Measurements from ENCODE around the gene TLE5.
"Not testable (repeated sequence)": the region's sequence is repeated elsewhere in the genome, so short reads cannot be mapped to it uniquely, and the experiment has no call there.

TLE5 gene

DNA sequence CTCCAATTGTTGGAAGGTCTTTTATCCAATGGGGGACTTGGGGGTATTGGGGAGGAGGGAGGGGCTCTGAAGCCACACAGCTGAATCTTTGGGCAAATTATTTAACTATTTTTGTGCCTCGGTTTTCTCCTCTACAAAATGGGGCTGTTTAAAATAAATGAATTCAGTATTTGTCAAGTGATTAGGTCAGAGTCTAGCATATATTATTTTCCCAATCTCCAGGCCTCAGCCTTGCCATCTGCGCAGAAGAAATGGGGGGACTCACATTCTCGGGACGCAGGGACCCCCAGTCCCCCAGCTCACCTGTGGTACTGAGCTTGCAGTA is 1.5 kb downstream of the TLE5 start:
- no peak for DNase-seq

DNA sequence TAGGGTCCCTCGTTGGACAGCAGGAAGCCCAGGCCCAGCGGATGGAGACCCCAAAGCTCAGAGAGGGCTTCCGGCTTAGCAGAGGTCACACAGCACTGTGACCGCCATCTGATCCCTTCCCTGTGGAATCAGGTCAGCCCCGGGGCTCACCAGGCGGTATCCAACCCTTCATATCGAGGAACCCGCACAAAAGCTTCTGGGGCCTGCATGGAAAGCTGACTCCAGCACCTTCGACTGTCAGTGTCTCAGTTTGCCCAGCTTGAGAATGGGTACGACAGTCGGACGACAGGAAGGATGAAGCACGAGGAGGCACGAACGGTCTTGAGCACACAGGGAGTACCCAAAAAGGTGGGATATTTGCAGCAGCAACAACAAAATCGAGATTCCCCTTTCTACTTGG is 2.6 kb downstream of the TLE5 start:
- no peak for DNase-seq

DNA sequence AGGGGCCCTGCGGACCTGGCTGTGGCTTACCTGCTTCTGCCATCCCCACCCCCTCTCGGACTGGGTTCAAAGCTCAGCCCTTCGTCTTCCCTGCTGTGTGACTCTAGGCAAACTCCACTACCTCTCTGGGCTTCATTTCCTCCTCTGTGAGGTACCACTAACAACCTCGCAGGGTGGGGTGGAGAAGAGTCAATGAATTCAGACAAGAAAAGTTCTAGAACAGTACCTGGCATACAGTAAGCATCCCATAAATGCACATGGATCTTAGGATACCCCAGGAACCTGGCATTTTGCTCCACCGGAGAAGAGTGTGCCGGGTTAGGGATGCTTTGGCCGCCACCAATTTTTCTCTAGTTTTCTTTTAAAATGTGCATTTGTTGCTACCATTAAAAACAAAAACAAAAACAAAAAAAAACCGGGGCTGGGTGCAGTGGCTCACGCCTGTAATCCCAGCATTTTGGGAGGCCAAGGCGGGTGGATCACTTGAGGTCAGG is 3.4 kb downstream of the TLE5 start:
- no peak for DNase-seq

DNA sequence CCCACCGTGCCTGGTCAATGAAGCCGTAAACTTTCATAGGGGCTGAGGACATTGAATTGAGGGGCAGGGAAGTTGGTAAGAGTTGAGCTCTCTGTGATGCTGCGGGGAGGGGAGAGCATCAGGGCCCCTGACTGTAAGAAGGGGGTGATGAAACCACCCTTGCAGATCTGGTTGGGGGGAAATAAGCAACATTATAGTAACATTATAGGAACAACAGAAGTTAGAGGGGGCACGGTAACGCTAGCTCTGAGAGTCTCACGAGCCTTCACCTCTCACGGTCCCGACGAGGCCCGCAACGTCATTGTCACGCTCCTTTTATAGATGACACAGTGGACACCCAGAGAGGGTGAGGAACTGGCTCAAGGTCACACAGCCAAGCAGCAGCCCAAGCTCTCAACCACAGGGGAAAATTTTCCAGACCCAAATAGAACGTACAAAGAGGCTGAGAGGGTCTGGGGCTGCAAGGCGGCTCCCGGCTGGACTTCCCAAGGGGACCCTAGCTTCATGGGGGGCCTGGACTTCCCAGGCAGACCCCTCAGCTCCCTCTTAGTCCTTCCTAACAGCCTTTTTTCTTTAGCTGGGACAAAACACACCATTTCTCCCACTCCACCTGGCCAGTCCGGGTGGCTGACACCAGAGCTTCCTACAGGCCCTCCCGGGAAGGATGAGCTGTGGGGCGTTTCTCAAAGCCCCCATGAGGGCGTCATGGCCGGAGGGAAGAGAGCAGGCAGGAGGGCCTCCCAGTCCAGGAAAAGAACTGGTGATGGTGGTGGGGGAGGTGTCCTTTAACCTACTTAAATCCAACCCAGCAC is 4.1 kb downstream of the TLE5 start:
- no peak for DNase-seq

DNA sequence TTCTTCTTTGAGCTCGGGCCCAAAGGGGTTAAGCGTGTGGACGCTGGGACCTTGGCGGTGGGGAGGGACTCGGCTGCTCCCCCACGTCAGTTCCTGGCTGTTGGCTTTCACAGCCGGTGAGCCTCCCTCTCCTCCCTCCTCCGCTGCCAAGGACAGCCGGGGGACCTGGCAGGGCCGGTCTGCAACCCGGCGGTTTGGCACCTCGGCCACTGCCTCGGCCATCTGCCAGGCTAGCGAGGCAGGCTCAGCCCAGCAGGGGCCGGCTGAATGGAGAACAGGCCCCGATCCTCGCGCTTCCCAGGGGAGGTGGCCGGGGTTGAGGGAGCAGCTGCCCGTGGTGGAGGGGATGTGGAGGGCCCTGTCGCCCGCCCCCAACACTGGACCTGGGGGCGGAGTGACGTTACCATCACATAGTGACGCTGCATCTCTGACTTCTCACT is 5.0 kb downstream of the TLE5 start:
- no peak for DNase-seq

DNA sequence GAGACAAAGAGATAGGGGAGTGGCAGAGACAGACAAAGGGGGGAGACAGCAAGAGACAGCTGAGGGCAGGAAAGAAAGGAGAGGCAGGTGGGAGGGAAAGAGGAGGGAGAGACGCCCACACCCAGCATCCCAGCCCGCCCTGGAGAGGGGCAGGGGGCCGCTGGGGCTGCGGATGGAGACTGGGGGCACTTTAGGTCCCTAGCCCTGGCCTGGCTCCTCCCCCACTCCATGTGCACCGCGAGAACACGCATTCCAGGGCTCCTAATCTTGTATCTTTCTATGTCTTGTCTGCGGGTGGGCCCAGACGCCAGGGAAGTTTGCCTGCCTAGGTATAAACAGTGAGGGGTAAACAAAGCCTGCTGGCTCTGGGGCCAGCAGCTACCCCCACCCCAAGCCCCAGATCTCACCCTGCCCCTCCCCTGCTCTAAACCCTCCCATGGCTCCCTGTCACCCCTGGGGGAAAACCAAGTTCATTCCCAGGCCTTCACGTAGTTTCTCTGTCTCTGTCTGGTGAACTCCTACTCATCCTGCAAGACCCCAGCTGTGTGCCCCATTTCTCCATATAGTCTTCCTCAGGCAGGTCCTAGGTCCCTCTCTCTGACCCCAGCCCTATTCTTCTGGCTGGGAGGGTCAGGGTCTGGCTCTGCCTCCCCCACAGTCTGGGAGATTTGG is 5.7 kb downstream of the TLE5 start:
- DNase-seq, result no peak

DNA sequence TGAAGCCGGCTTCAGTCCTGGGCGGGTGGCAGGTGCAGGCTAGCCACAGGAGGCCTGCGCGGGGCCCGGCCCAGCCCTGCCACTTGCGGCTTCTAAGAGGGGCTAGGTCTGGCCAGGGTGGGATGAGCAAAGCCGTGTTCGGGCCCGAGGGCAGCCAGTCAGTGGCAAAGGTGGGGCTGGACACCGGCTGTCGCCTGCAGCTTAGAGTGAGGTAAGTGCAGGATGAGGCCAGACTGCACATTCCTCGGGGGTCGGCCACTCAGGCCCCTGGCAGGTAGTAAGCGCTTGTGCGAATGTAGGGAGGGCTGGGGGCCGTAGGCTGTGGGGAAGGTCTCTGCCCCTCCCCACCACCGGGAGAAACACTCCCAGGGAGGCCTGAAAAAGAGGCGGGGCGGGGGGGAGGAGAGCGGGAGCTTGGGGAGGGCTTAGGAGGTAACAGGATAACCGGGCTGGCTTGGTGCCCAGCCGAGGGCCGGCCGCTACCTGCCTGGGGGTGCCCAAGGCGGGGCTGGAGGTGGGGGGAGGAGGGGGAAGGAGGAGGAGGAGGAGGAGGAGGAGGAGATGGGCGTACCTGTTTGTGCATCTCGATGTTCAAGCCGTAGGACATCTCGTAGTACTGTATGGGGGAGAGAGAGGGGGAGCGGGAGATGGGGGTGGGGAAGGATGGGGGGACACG is 6.4 kb downstream of the TLE5 start:
- DNase-seq, result no peak

DNA sequence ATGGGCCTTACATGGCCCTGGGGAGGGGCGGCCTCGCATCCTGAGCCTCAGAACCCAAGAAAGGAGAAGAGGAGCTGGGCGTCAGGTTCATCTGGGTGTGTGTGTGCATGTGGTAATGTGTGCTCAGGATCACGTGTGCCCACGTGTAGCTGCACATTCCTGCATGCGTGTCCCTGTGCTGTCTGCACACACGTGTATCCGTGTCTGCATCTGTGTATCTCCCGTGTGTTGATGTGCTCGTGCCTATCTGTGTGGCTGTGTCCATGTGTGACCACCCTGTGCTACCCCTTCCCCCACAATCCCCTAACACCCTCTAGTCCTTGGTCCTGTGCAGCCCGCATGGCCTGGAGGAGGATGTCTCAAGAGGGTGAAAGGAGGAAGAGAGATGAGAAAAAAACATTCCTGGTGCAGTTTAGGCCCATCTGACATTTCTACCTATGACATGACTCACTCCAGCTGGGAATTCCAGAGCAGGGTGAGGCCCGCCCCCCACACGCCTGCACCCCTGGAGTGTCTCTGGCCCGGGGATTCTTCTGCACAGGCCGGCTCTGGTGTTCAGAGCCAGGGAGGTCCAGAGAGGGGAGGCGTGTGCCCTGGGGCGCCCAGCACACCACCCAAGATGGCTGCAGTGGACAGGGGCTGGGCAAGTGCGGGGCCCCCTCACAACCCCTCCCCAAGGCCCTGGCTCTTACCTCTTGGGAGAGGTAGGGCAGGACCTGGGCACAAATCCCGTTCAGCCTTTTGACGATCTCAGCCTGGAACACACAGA is 7.1 kb downstream of the TLE5 start:
- no peak for DNase-seq

DNA sequence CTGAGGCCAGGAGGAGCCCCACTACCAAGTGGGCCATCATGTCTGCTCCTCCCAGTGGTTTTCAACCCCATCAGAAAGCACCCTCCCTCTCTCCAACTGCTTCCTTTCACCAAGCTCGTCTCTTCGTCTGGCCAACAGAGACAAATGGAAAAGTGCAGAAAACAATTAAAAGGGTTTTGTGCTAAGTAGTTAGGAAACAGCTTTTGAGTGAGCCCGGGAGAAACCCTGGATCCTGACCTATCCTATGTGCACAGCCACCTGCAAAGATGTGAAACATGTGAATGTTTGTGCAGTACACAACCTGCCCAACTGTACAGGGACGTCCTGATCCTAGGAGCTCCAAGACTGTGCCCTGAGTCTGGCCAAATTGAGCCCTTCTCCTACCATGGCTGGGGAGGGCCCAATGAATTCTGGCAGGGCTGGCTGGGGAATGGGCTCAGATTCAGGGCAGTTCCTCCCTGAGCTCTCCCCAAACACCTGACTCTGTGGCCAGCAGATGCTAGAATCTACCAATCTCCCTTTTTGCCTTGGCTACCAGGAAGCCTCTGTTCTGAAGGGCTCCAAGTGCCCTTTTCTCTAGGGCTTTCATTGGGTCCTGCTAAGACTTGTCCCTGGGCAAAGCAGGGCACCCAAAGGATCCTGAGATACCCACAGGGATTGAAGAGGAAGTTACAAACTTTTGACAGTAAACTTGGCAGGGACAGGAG is 7.9 kb downstream of the TLE5 start:
- DNase-seq, result no peak

DNA sequence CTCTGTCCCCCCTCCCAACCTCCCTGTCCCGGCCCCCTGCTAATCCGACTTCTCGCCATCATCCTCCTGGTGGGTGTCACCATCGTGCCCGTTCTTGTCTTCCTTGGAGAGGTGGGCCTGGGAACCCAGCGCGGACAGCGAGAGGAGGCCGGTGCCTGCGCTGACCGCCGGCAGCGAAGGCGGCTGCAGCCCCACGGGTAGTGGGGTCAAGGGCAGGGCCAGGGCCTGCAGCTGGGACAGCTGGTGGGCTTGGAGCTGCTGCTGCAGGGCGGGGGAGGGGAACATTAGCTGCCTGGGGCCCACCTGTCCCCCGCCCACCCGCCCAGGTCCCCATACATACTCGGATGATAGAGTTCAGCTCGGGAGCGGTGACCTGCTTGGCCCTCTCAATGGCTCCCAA is 8.5 kb downstream of the TLE5 start:
- no peak for DNase-seq

DNA sequence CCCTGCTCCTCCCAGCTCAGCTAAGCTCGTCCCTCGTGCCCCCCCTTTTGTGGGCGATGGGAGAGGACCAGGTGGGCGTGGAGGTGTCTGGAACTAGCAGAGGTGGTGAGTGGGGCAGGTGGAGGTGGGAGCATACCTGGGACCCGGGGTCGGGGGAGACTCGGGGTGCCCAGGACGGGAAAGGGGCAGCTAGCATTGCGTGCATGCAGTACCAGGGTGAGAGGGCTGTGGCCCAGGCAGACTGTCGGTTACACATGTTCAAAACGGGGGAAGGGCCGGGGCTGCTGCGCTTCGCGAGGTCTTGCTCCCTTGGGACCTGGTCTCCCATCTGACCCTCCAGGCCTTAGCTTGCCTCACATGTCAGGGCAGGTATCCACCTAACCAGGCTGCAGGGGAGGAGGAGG is 9.1 kb downstream of the TLE5 start:
- no peak for DNase-seq

DNA sequence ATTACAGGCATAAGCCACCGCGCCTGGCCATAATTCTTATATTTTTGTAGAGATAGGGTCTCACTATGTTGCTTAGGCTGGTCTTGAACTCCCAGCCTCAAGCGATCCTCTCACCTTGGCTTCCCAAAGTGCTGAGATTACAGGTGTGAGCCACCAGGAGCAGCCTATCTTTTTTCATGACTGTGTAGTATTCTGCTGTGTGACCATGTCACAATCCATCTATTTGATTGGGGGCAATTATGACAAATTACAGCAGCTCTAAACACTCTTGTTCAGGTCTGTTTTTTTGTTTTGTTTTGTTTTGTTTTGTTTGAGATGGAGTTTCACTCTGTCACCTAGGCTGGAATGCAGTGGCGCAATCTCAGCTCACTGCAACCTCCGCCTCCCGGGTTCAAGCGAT is 12.3 kb downstream of the TLE5 start:
- not testable (repeated sequence) for DNase-seq

DNA sequence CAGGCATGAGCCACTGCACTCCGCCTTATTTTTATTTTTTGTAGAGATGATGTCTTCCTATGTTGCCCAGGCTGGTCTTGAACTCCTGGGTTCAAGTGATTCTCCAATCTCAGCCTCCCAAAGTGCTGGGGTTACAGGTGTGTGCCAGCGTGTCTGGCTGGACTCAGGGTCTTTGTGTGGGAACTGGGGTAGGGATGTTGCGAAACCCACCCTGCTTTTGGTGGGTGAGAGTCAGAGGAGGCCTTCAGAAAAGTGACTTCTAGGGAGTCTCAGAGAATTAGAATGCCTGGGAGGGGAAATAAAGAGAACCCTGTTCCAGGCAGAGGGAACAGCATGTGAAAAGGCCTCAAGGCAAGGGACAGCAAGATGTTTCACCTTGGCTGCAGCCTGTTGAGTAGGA is 13.2 kb downstream of the TLE5 start:
- no peak for DNase-seq

DNA sequence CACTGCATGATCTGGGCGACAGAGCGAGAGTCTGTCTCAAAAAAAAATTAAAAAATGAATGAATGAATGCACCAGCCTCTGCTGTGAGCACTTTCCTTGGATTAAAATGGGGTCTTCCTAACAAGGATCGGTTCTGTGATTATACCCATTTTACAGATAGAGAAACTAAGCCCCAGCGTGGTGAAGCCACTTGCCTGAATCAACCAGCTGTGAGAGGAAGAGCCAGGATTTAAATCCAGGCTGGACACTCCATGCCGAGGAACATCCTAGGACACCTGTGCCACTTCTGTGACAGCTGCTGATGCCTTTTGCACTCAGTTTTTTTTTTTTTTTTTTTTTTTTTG is 14.1 kb downstream of the TLE5 start:
- DNase-seq, result no peak

DNA sequence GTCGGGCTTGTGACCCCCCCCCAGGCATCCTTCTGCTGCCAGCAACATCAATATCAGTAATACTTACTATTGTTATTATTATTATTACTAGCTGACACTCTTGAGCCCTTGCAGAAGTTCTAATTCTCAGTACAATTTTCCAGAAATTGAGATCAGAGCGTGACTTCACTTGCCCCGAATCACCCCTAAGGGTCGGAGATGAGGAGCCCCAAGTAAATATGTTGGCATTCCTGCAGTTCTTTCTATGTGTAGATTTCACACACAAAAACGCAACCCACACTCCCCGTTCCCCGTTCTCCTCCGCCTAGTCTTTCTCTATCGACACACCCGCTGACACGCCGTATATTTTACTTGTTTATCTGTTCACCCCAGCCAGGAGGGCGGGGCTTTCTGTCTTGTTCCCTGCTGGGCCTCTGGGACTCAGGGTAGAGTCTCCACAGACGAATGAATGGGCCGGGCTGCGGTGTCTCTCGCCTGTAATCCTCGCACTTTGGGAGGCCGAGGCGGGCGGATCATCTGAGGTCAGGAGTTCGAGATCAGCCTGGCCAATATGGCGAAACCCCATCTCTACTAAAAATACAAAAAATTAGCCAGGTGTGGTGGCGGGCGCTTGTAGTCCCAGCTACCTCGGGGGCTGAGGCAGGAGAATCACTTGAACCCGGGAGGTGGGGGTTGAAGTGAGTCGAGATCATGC is 14.7 kb downstream of the TLE5 start:
- peak; percentile 83 for DNase-seq

DNA sequence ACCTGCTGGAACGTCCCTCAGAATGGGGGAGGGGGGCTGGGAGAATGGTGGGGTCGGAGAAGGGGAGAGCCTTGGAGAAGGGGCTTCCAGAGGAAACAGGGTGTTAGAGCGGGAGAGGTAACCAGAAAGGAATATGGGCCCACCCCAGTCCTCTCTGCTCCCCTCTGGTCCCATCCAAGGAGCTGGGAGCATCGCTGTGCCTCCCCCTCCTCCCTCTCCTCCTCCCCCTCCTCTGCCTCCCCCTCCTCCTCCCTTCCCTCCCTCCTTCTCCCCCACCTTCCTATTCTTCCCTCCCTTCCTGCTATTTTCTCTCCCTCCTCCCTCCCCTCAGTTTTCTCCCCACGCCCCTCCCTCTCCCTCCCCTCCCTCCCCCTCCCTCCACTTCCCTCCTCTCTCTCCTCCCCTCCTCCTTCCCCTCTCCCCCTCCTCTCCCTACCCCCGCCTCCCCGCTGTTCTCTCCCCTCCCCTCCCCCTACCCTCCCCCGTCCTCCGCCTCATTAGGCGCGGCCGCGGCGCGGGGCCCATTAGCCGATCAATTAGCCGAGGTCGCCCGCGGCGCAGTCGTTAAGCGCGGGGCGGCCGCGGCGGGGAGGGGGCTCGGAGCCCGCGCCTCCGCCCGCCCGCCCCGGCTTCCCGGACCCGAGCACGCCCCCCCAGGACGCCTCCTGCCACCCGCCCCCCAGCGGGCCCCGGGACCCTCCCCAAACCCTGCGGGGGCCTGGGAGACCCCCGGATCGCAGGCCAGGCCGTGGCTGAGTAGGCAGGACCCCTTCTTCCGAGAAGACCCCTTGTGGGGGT is 15.4 kb downstream of the TLE5 start:
- peak; percentile 32 for DNase-seq

DNA sequence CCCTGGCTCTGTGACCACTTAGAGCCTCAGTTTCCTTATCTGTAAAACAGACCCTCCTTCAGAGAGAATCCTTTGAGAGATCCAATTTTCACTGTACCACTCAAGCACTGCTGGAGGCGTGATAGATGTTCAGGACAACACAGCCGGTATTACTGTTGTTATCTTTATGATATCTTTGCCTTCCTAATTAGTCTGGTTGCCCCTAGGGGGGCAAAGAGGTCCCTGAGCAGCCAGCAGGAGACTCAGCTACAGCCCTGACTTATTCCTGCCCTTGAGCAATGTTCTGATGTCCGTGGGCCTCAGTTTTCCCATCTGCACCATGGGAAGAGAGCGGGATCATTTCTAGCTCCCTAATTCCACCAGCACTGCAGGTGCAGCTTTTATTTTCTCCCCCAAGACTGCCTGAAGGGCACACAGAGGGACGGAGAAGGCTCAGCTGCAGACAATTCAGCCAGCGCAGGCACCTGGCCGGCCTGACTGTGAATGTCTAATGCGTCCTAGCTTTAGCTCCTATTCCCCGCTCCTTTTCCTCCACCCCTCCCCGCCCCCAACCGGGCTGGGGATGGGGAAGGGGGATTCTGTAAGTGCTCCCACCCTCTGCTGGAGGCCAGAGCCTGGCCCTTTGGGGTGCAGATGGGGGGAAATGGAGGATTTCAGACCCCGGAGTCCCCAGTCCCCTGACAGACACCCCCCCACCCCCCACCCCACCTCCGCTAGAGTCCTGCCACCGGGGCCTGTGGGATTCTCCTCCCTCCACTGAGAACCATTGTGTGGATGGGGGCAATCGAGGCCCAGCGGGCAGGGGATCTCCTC is 16.2 kb downstream of the TLE5 start:
- DNase-seq, result no peak

DNA sequence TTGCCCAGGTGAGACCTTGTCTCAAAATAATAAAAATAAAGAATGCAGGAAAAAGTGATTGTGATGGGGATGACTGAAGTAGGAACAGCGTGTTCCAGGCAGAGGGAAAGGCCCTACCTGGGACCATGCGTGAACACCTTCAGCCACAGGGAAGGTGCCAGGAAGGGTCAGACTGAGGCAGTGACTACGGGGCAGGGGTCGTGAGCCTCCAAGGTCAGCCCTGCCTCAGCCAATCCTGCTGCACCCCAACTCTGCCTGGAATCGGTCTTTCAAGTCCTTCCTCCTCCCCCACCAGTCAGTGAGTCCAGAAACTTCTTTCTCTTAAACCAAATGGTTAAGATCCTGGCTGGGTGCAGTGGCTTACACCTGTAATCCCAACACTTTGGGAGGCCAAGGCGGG is 17.1 kb downstream of the TLE5 start:
- no peak for DNase-seq

DNA sequence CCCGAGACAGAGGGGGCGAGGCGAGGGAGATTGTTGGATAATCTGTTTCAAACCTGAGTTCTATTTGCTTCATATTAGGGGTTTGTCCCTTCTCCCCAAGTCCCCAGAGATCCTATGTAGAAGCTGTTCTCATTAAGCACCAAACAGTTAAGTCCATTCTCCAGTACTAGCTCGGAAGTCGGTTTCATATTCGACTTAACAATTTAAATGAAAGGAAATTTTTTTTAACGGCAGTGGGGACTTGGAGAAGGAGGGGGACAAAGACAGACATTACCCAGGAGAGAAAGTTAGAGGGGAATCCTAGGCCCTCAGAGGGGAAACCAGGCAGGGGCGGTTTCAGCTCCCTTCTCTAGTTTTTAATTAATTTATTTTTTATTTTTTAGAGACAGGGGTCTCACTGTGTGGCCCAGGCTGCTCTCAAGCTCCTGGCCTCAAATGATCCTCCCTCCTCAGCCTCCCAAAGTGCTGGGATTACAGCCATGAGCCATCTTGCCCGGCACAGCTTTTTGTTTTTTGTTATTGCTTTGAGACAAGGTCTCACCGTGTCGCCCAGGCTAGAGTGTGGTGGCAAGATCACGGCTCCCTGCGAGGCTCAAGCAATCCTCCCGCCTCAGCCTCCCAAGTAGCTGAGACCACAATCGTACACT is 19.6 kb downstream of the TLE5 start:
- DNase-seq, result no peak

All from fibroblast of skin of right biceps (primary cell).